Memory B cell (primary cell): ENCODE results near the gene MTCH1.

ENCODE experiments used
- ATAC-seq: fragments of 150-1000 bp; cut with Tn5 transposase; 2 replicates; pipeline ENCODE4 v1.10.0; 2021; ENCODE audit warnings: low read depth, mild to moderate bottlenecking, moderate library complexity
- DNase-seq, 2 donors: peaks; one replicate each; pipeline ENCODE4 v3.0.0; 2022; ENCODE audit warnings: low spot score in 2 of 2
- H3K27ac Mint-ChIP-seq: one replicate; pipeline ENCODE4 v1.8.0; 2022; ENCODE audit warnings: mild to moderate bottlenecking, moderate library complexity, mixed read lengths
- H3K27me3 Mint-ChIP-seq: one replicate; pipeline ENCODE4 v1.8.0; 2022; ENCODE audit warnings: mixed read lengths
- H3K36me3 Mint-ChIP-seq: one replicate; pipeline ENCODE4 v1.8.0; 2022; ENCODE audit warnings: mild to moderate bottlenecking, mixed read lengths
- H3K4me1 Mint-ChIP-seq: one replicate; pipeline ENCODE4 v1.8.0; 2022; ENCODE audit warnings: mixed read lengths
- H3K4me3 Mint-ChIP-seq: one replicate; pipeline ENCODE4 v1.8.0; 2022; ENCODE audit warnings: mild to moderate bottlenecking, moderate library complexity, mixed read lengths
- H3K9me3 Mint-ChIP-seq: one replicate; pipeline ENCODE4 v1.8.0; 2022; ENCODE audit warnings: mixed read lengths

The MTCH1 gene

DNA sequence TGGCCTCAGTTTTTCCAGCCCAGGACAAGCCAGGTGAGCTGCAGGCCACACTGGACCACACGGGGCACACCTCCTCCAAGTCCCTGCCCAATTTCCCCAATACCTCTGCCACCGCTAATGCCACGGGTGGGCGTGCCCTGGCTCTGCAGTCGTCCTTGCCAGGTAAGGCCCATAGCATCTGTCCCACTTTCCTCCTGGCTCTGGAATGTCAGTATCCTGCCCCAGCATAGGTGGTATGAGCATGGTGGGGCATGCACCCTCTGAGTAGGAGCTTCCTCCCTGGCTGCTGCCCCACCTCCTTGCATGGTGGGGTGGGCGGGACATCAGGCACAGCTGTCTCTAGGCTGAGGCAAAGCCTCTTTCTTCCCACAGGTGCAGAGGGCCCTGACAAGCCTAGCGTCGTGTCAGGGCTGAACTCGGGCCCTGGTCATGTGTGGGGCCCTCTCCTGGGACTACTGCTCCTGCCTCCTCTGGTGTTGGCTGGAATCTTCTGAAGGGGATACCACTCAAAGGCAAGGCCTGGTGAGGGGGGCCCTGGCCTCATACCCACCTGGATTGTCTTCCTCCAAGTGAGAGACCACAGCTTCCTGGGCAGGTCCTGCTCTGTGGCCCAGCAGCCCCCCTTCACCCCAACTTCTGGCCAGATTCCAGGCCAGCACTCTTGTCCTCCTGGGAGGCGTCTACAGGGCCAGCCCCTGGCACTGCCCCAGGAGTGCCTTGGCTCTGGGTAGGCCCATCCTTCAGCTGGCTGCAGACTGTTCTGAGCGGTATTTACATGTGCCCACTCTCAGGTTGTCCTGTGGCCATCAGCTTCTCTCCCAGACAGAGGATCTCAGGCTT, 22.3 kb downstream of the MTCH1 start:
- no peaks in the 10 kb centered on the region for H3K9me3 Mint-ChIP-seq
- ATAC-seq (peak; percentile 83), DNase-seq (peak in 1 of 2 donors; percentile 46)
- peak overlapping the region; percentile 75 for H3K4me3 Mint-ChIP-seq
- no peaks in the 10 kb centered on the region for H3K27me3 Mint-ChIP-seq
- peaks cover 5% of the 10 kb centered on the region for H3K36me3 Mint-ChIP-seq
- peak overlapping the region; percentile 78 for H3K27ac Mint-ChIP-seq
- peaks cover 23% of the 10 kb centered on the region for H3K4me1 Mint-ChIP-seq

DNA sequence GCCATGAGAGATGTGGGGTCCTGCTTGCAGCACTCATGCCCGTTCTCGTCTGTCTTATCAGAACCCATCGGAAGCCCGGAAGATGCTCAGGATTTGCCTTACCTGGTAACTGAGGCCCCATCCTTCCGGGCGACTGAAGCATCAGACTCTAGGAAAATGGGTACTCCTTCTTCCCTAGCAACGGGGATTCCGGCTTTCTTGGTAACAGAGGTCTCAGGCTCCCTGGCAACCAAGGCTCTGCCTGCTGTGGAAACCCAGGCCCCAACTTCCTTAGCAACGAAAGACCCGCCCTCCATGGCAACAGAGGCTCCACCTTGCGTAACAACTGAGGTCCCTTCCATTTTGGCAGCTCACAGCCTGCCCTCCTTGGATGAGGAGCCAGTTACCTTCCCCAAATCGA, 23.1 kb downstream of the MTCH1 start:
- DNase-seq (peak; percentile 80 to 83), ATAC-seq (peak; percentile 83)
- Mint-ChIP-seq H3K27me3 (no peaks in the 10 kb centered on the region), H3K36me3 (no peaks in the 10 kb centered on the region), H3K9me3 (no peaks in the 10 kb centered on the region), H3K4me3 (peak overlapping the region; percentile 75), H3K27ac (peak overlapping the region; percentile 78), H3K4me1 (peaks cover 23% of the 10 kb centered on the region)

DNA sequence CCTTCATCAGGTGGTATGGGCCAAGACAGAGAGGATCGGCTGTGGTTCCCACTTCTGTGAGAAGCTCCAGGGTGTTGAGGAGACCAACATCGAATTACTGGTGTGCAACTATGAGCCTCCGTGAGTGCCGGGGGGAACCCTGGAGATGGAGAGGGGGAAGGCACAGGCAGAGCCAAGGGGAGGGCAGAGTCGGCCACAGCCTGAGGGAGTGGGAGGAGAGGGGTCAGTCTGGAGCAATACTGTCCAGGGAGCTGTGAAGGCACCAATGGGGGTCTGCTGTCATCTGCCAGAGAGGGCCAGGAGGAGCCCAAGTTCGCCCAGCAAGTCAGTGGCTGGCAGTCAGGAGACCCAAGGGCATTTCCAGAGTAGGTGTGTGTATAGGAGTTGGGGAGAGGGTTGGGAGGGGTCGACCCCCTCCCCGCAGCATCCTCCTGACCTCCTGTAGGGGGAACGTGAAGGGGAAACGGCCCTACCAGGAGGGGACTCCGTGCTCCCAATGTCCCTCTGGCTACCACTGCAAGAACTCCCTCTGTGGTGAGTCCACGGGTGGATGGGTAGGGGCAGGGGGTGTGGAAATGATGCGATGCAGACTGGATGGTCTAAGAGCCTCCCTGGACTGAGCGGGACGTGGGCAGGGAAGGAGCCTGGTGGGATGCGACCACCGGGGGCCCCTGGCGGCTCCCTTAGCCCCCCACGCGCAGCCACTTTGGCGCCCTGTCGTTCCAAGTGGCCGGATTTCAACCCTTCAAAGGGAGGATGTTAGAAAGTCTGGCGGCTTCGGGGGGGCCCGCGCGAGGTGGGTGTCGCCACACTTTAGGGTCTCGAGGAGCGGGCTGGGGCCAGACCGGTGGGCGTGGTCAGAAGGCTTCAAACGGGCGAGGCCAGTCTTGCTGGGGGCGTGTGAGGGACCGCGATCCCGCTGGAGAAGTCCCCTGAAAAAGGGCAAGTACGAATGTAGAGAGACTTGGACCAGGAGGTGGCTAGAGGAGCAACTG, 24.3 kb downstream of the MTCH1 start:
- no peak for DNase-seq
- Mint-ChIP-seq H3K27ac (no peak overlapping the region), H3K9me3 (no peaks in the 10 kb centered on the region), H3K4me3 (no peak overlapping the region), H3K36me3 (no peaks in the 10 kb centered on the region), H3K27me3 (no peaks in the 10 kb centered on the region), H3K4me1 (peaks cover 23% of the 10 kb centered on the region)
- ATAC-seq, result no peak

DNA sequence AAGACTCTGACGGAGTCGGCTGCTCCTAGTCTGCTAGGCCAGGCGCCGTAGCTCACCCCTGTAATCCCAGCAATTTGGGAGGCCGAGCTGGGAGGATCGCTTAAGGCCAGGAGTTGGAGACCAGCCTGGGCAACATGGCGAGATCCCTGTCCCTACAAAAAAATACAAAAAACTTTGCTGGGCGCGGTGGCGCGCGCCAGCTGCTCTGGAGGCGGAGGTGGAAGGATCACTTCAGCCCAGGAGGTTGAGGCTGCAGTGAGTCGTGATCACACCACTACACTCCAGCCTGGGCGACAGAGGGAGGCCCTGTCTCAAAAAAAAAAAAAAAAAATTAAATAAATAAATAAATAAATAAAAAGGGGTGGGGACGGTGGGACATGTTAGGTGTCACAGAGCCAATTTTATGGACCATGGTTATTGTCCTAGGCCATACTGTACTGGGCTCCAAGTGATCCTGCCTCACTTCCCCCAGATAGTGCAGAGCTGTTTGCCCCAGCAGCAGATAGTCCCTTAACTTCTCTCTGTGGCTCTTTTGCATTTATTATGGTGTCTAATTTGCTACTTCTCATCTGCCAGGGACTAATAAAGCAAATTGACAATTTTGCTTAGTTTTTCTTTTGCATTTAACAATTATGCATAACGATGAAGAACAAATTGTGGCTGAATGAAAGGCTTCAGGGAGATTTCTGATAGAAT, 26.3 kb downstream of the MTCH1 start:
- Mint-ChIP-seq H3K27me3 (no peaks in the 10 kb centered on the region), H3K9me3 (no peaks in the 10 kb centered on the region), H3K36me3 (no peaks in the 10 kb centered on the region), H3K27ac (no peak overlapping the region), H3K4me3 (no peak overlapping the region), H3K4me1 (peaks cover 27% of the 10 kb centered on the region)
- no peak for DNase-seq
- no peak for ATAC-seq

DNA sequence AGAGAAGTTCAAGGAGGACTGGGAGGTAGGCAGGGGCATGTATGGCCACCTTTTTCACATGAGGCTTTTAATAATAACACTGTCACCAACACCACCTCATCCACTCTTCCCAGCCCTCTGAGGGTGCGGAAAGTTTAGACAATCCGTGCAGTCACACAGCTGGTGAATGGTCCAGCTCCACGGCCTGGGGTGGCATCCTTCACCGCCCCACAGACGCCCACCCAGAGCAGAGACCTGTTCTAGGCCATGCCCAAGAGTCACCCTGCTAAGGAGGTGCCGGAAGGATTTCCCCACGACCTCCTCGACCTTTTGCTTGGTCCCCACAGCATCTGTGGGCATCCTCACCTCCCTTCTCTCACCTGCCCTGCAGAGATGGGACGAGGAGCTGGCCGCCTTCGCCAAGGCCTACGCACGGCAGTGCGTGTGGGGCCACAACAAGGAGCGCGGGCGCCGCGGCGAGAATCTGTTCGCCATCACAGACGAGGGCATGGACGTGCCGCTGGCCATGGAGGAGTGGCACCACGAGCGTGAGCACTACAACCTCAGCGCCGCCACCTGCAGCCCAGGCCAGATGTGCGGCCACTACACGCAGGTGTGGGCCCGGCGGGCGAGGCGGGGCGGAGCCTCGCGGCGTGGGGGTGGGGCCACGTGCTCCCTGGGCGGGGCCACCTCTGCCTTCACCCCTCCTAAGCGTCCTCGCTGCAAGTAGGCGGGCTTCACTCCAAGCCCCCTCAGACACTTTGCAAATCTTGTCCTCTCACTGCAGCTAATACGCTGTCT, 27.0 kb downstream of the MTCH1 start:
- H3K27me3 Mint-ChIP-seq, result no peaks in the 10 kb centered on the region
- DNase-seq (no peak), ATAC-seq (no peak)
- H3K27ac Mint-ChIP-seq, result no peak overlapping the region
- H3K9me3 Mint-ChIP-seq, result no peaks in the 10 kb centered on the region
- H3K4me1 Mint-ChIP-seq, result peaks cover 26% of the 10 kb centered on the region
- H3K4me3 Mint-ChIP-seq, result no peak overlapping the region
- H3K36me3 Mint-ChIP-seq, result no peaks in the 10 kb centered on the region

DNA sequence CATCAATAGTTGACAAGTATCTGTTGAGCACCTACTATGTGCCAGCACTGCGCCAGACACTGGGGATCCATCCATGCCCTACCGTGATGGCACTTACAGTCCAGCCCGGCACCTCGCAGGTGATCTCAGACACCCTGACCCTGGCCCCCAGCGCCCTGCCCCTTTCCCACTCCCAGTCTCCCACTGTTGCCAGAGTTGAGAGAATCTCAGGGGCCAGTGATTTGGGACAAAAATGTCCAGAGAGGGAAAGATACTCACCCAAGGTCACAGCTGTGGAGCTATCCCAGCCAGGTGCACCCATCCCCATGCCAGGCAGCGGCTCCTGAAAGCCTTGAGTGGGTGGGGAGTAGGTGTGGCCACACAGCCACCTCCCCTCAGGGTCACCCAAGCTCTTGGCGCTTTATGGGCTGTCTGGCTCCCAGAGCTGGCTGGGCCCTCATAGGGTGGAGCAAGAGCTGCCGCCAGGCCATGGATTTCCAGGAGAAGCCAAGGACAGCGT, 28.2 kb downstream of the MTCH1 start:
- H3K4me1 Mint-ChIP-seq, result peaks cover 16% of the 10 kb centered on the region

DNA sequence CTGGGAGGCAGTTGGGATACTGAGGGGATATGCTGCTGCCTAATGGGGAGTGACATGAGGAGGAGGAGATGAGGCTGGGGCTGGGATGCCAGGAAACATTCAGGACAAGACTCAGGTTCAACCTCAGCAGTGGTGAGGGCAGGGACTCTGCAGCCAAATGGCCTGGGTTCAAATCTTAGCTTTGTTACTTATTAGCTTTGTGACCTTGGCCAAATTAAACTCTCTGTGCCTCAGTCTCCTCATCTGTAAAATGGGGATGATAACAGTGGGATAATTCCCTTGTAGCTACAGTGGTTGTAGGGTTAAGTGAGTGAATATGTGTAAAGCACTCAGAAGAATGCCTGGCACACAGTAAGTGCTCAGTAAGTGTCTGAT, 29.6 kb downstream of the MTCH1 start:
- peaks cover 14% of the 10 kb centered on the region for H3K4me1 Mint-ChIP-seq
- H3K4me3 Mint-ChIP-seq, result no peak overlapping the region
- no peaks in the 10 kb centered on the region for H3K27me3 Mint-ChIP-seq
- no peak for ATAC-seq
- H3K27ac Mint-ChIP-seq, result no peak overlapping the region
- H3K9me3 Mint-ChIP-seq, result no peaks in the 10 kb centered on the region
- DNase-seq, result no peak
- H3K36me3 Mint-ChIP-seq, result no peaks in the 10 kb centered on the region

More for the DNA sequence above, 28.2 kb downstream of the MTCH1 start:
- DNase-seq, result no peak
- H3K27ac Mint-ChIP-seq, result no peak overlapping the region
- H3K36me3 Mint-ChIP-seq, result no peaks in the 10 kb centered on the region
- H3K4me3 Mint-ChIP-seq, result no peak overlapping the region
- H3K9me3 Mint-ChIP-seq, result no peaks in the 10 kb centered on the region
- H3K27me3 Mint-ChIP-seq, result no peaks in the 10 kb centered on the region
- ATAC-seq, result no peak

DNA sequence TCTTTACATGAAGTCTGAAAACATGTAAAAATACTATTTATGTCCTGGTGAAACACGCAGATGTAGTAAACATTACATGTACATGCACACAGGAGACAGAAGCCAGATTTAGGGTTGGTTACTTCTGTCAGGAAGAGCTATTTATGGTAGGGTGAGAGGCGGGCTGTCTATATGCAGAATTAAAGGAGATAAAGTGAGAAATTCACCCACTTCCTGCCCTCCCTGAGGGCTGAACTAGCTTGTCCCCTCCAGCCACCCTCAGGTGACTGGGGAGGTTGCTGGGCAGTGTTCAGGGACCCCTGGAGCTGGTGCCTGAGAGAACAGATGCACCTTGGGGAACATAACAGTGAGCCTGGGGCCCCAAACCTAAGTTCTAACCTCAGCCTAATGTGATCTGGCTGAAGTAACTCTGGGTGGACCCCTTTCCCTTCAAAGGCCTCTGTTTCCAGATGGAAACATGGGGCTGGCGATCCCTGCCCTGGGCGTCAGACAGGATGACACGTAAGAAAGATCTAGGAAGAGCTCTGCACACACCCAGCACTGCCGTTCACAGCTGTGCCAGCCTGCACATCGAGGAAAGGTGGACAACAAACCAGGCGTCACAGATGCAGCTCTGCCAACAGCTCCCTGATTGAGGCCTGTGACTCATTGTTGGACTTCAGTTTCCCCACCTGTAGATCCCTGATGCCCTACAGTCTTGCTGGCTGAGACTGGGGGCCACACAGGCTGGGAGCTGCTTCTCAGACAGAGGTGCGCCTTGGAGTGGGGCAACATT, 30.1 kb downstream of the MTCH1 start:
- no peak overlapping the region for H3K27ac Mint-ChIP-seq
- no peak overlapping the region for H3K4me3 Mint-ChIP-seq
- no peaks in the 10 kb centered on the region for H3K36me3 Mint-ChIP-seq
- H3K9me3 Mint-ChIP-seq, result no peaks in the 10 kb centered on the region
- ATAC-seq (no peak), DNase-seq (no peak)
- H3K4me1 Mint-ChIP-seq, result peaks cover 14% of the 10 kb centered on the region
- no peaks in the 10 kb centered on the region for H3K27me3 Mint-ChIP-seq

DNA sequence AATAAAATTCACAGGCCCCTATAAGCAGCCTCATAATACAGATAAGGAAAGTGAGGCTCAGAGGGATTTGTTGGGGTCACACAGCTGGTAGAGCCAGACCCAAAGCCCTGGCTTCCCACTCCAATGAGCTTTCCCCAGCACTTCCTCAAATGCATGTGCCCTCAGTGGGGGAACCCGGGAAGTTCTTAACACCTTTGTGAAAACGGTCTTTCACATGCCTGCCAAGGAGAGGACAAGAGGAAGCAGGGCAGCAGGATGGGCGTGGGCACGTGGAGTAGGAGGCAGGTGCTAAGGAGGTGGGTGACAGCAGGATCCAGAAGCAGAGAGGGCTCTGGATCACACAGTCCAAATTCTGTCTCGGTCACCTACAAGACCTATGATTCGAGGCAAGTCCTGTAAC, 30.9 kb downstream of the MTCH1 start:
- Mint-ChIP-seq H3K27me3 (no peaks in the 10 kb centered on the region), H3K4me3 (no peak overlapping the region), H3K27ac (no peak overlapping the region), H3K36me3 (no peaks in the 10 kb centered on the region), H3K9me3 (no peaks in the 10 kb centered on the region), H3K4me1 (peaks cover 14% of the 10 kb centered on the region)
- no peak for ATAC-seq
- DNase-seq, result no peak

DNA sequence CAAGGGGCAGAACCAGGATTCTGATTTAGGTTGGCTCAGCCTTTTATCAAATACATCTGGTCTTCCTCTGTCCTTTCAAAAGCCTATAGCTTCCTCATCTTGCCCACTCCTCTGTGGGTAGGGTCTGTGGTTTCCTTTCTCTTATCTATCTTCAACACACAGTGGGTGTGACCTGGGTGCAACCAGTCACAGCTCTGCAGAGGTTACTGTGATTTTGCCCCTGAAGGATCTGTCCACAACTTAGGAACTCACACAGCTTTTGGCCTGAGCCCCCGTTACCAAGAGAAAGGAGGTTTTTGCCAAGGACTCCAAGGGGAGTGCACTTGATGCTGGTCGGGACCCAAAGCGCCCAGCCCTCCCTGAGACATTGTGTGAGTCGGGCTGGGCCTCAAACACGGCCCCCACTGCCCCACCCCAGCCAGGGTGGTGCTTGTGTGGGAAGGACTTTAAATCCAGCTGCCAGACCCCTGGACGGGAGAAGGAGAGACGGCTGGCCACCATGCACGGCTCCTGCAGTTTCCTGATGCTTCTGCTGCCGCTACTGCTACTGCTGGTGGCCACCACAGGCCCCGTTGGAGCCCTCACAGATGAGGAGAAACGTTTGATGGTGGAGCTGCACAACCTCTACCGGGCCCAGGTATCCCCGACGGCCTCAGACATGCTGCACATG, 31.6 kb downstream of the MTCH1 start, which contains the start of gene PI16:
Gene PI16, plus strand, starts transcription at position 477 of the 670 bp plus-strand sequence. Its CDS starts 23 bp downstream, at position 500.
- ATAC-seq, result no peak
- Mint-ChIP-seq H3K27ac (no peak within 1 kb of the TSS), H3K4me1 (peaks cover 17% of the 10 kb centered on the region), H3K4me3 (peak within 1 kb of the TSS; percentile 18), H3K9me3 (no peaks in the 10 kb centered on the region), H3K36me3 (no peaks in the 10 kb centered on the region), H3K27me3 (no peaks in the 10 kb centered on the region)
- DNase-seq, result no peak

DNA sequence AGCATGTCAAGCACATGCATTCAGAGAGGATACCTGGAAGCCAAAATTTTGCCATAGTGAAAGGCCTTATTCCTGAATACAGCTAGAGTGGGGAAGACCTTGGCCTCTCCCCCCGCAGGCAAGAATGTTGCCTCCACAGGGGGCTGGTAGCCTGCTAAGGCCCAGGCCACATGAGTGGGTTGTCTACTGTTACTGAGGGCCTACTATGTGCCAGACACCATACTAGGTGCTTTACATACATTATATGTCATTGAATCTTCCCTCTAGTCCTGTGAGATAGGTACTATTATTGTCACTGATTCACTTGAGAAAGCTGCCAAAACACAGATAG, 32.1 kb downstream of the MTCH1 start:
- H3K27ac Mint-ChIP-seq, result no peak overlapping the region
- DNase-seq (no peak), ATAC-seq (no peak)
- H3K4me3 Mint-ChIP-seq, result peak overlapping the region; percentile 18
- H3K9me3 Mint-ChIP-seq, result no peaks in the 10 kb centered on the region
- no peaks in the 10 kb centered on the region for H3K27me3 Mint-ChIP-seq
- H3K36me3 Mint-ChIP-seq, result no peaks in the 10 kb centered on the region
- peaks cover 17% of the 10 kb centered on the region for H3K4me1 Mint-ChIP-seq

DNA sequence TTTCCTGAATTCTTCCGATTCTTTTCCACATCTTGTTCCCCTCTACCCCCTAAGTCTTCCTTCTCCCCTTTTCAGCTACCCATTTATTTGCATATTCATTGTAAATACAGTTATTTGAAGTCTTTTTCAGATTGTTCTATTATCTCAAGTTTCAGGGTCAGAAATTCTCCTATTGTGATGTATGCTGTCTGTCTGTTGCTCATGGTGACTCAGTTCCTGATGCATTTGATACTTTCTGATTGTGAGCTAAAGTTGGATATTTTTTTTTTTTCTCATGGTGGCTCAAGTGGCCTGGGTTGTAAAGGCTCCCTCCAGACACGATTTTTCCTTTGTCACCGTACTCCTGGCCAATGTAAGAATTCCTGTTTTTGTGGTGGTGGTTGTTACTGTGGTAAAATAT, 36.4 kb downstream of the MTCH1 start:
- H3K36me3 Mint-ChIP-seq, result no peaks in the 10 kb centered on the region
- no peaks in the 10 kb centered on the region for H3K9me3 Mint-ChIP-seq
- H3K4me3 Mint-ChIP-seq, result no peak overlapping the region
- ATAC-seq (no peak), DNase-seq (no peak)
- H3K27ac Mint-ChIP-seq, result peak overlapping the region; percentile 3
- no peaks in the 10 kb centered on the region for H3K27me3 Mint-ChIP-seq
- H3K4me1 Mint-ChIP-seq, result peaks cover 12% of the 10 kb centered on the region
